ENCODE measurements around the gene YIF1A.

DNA sequence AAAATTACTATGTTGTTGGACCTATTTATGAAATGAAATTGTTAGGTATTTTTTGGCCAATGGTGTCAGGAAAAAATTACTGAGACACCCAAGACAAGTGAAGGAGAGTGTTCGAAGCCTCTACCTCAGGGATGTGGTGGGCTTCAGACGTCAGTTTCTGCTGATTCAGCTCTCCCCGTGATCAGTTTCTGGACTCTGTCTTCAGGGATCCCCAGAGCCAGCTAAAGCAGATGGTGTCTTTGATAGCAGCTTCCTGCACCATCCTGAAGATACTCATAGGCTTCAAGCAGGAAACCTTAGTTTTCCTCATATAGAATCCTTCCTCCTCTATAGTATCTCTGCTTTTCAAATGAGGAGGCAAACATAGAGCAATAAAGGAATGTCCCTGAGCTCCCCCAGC is 20.5 kb upstream of the YIF1A start:
- TF ChIP-seq, protein P1, sequence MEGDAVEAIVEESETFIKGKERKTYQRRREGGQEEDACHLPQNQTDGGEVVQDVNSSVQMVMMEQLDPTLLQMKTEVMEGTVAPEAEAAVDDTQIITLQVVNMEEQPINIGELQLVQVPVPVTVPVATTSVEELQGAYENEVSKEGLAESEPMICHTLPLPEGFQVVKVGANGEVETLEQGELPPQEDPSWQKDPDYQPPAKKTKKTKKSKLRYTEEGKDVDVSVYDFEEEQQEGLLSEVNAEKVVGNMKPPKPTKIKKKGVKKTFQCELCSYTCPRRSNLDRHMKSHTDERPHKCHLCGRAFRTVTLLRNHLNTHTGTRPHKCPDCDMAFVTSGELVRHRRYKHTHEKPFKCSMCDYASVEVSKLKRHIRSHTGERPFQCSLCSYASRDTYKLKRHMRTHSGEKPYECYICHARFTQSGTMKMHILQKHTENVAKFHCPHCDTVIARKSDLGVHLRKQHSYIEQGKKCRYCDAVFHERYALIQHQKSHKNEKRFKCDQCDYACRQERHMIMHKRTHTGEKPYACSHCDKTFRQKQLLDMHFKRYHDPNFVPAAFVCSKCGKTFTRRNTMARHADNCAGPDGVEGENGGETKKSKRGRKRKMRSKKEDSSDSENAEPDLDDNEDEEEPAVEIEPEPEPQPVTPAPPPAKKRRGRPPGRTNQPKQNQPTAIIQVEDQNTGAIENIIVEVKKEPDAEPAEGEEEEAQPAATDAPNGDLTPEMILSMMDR (IDR thresholded peaks at IDR 0.05; ENCODE audit: extremely low read depth in 1 of 2, insufficient read depth in 1 of 2, low read depth in 1 of 2, low read length in 2 of 2): no peak
- TF ChIP-seq EZH2 (IDR thresholded peaks at IDR 0.05; ENCODE audit: borderline replicate concordance, low read depth, low read length, severe bottlenecking) (no peak), MYC (IDR thresholded peaks at IDR 0.05; ENCODE audit: low read depth, low read length) (no peak), POLR2A (IDR thresholded peaks at IDR 0.05; ENCODE audit: low read depth, low read length) (no peak), POLR2AphosphoS5 (IDR thresholded peaks at IDR 0.05; ENCODE audit: insufficient read depth, low read depth, low read length) (no peak), GATA2 (IDR thresholded peaks at IDR 0.05; ENCODE audit: insufficient read depth, insufficient read length, low read depth, low read length) (no peak), FOS (IDR thresholded peaks at IDR 0.05; ENCODE audit: borderline replicate concordance, insufficient read depth, low read length) (no peak)
- TF ChIP-seq, protein P2, sequence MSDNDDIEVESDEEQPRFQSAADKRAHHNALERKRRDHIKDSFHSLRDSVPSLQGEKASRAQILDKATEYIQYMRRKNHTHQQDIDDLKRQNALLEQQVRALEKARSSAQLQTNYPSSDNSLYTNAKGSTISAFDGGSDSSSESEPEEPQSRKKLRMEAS (IDR thresholded peaks at IDR 0.05; ENCODE audit: insufficient read depth, insufficient read length): no peak
